ENCODE data around the gene PDHB. TPM values are rescaled to one million over a fixed set of nuclear protein-coding genes. Genes with fewer than 3 reads are reported as not detected.

PDHB gene
- 63.8 and 68.7 TPM in 2 replicates for total RNA-seq

- intact Hi-C loops (cut with micrococcal nuclease) = loop anchor here (1.0 to 5.0 kb wide), 12 partner anchors 19 to 837 kb away; partner anchors contain the start of genes ABHD6, ARF4, CFAP20DC and HTD2
Observed at GRCh38 chr3:58433400-58434167, at the start of gene PDHB. TSS of gene PDHB (minus strand) at chr3:58433832. CDS start at chr3:58433809, 23 bp downstream.

GRCh38 chr3:58482917-58483636, 49.4 kb upstream of the PDHB start:
- intact Hi-C loops (cut with micrococcal nuclease) = no loop called here

- intact Hi-C loops (cut with micrococcal nuclease) = no loop called here
Observed at GRCh38 chr3:58480309-58480708, 46.7 kb upstream of the PDHB start.

GRCh38 chr3:58478781-58479180, 45.1 kb upstream of the PDHB start:
- intact Hi-C loops (cut with micrococcal nuclease) = no loop called here

- intact Hi-C loops (cut with micrococcal nuclease) = no loop called here
Observed at GRCh38 chr3:58474967-58475578, 41.4 kb upstream of the PDHB start.

GRCh38 chr3:58474348-58474911, 40.8 kb upstream of the PDHB start:
- intact Hi-C loops (cut with micrococcal nuclease) = no loop called here

- intact Hi-C loops (cut with micrococcal nuclease) = no loop called here
Observed at GRCh38 chr3:58473275-58473674, 39.6 kb upstream of the PDHB start.

GRCh38 chr3:58471025-58471887, 37.6 kb upstream of the PDHB start:
- intact Hi-C loops (cut with micrococcal nuclease) = loop anchor here (1.0 to 2.0 kb wide), 6 partner anchors 8 to 165 kb away; partner anchors contain the start of genes HTD2, PDHB and RPP14

GRCh38 chr3:58470363-58471024, 36.9 kb upstream of the PDHB start:
- intact Hi-C loops (cut with micrococcal nuclease) = loop anchor here (1.0 to 2.0 kb wide), 6 partner anchors 7 to 164 kb away; partner anchors contain the start of genes HTD2, PDHB and RPP14

- intact Hi-C loops (cut with micrococcal nuclease) = no loop called here
Observed at GRCh38 chr3:58469096-58469495, 35.5 kb upstream of the PDHB start.

- intact Hi-C loops (cut with micrococcal nuclease) = no loop called here
Observed at GRCh38 chr3:58466899-58467563, 33.4 kb upstream of the PDHB start.

GRCh38 chr3:58464866-58465265, 31.2 kb upstream of the PDHB start:
- intact Hi-C loops (cut with micrococcal nuclease) = no loop called here

GRCh38 chr3:58463942-58464271, 30.3 kb upstream of the PDHB start:
- intact Hi-C loops (cut with micrococcal nuclease) = loop anchor here (1.0 to 2.0 kb wide), 5 partner anchors 7 to 157 kb away; partner anchors contain the start of genes HTD2, PDHB and RPP14

GRCh38 chr3:58463181-58463941, 29.7 kb upstream of the PDHB start:
- intact Hi-C loops (cut with micrococcal nuclease) = loop anchor here (1.0 to 2.0 kb wide), 5 partner anchors 8 to 157 kb away; partner anchors contain the start of genes HTD2, PDHB and RPP14

- intact Hi-C loops (cut with micrococcal nuclease) = loop anchor here (1.0 to 2.0 kb wide), 5 partner anchors 8 to 156 kb away; partner anchors contain the start of genes HTD2, PDHB and RPP14
Observed at GRCh38 chr3:58462829-58463180, 29.2 kb upstream of the PDHB start.

GRCh38 chr3:58459160-58459559, 25.5 kb upstream of the PDHB start:
- intact Hi-C loops (cut with micrococcal nuclease) = no loop called here

GRCh38 chr3:58452176-58452575, 18.5 kb upstream of the PDHB start:
- intact Hi-C loops (cut with micrococcal nuclease) = no loop called here
